HEK293 (cell line): ENCODE measurements around the gene LUC7L.

ENCODE experiments used
- CTCF ChIA-PET: fragments of 350-600 bp; formaldehyde crosslinking; extraction: SDS; loops from one replicate; lab custom pipeline; 2021; ENCODE audit warnings: antibody characterized with exemption; lab: Yijun Ruan, JAX
- POLR2A ChIA-PET: fragments of 300-600 bp; formaldehyde crosslinking; extraction: SDS; loops from one replicate; lab custom pipeline; 2020; ENCODE audit warnings: antibody characterized with exemption, inconsistent platforms; lab: Yijun Ruan, JAX
- H3K27ac ChIP-seq: fragments of 200-500 bp; sonication (Bioruptor generic); 2 replicates; pipeline ENCODE4 v1.5.1; 2014; ENCODE audit warnings: low read depth, low read length, control low read depth, inconsistent platforms; ENCODE audit errors: extremely low read depth
- H3K36me3 ChIP-seq, 2 experiments: fragments of 200-500 bp in 1 of 2; sonication (Bioruptor generic) in 1 of 2; 1 replicate in 1 of 2; 2 replicates in 1 of 2; pipeline ENCODE4 v1.5.1; 2014 to 2017; ENCODE audit warnings: inconsistent platforms in 2 of 2, low read length in 2 of 2; ENCODE audit not compliant: control insufficient read depth in 2 of 2, insufficient read depth in 1 of 2
- H3K4me1 ChIP-seq: fragments of 200-500 bp; sonication (Bioruptor generic); 2 replicates; pipeline ENCODE4 v1.5.1; 2014; ENCODE audit warnings: mild to moderate bottlenecking, low read length, inconsistent platforms; ENCODE audit not compliant: control insufficient read depth, insufficient read depth
- H3K4me3 ChIP-seq: 2 replicates; pipeline ENCODE4 v1.5.1; 2011; ENCODE audit warnings: low read depth, mild to moderate bottlenecking, control low read depth, low read length, moderate library complexity
- H3K9me3 ChIP-seq: fragments of 200-500 bp; sonication (Bioruptor generic); 2 replicates; pipeline ENCODE4 v1.5.1; 2014; ENCODE audit warnings: low read depth, low read length, inconsistent platforms; ENCODE audit not compliant: control insufficient read depth, insufficient read depth
- BCL6B ChIP-seq: fragments of 450-650 bp; formaldehyde crosslinking; IDR thresholded peaks from 2 replicates; pipeline ENCODE4 v1.5.1; 2017; ENCODE audit warnings: missing biosample characterization, missing genetic modification characterization
- CTCF ChIP-seq: fragments of 450-650 bp; formaldehyde crosslinking; IDR thresholded peaks from 2 replicates; pipeline ENCODE4 v1.5.1; 2016; ENCODE audit warnings: missing biosample characterization, missing genetic modification characterization
- SP7 ChIP-seq: fragments of 450-650 bp; formaldehyde crosslinking; IDR thresholded peaks from 2 replicates; pipeline ENCODE4 v1.5.1; 2016; ENCODE audit warnings: missing biosample characterization, missing genetic modification characterization
- ZBTB10 ChIP-seq: fragments of 450-650 bp; formaldehyde crosslinking; IDR thresholded peaks from 2 replicates; pipeline ENCODE4 v1.5.1; 2016; ENCODE audit warnings: missing biosample characterization, missing genetic modification characterization
- ZBTB6 ChIP-seq: fragments of 450-650 bp; formaldehyde crosslinking; IDR thresholded peaks from 2 replicates; pipeline ENCODE4 v1.5.1; 2017; ENCODE audit warnings: missing biosample characterization, missing genetic modification characterization
- ZNF140 ChIP-seq: fragments of 450-650 bp; formaldehyde crosslinking; IDR thresholded peaks from 2 replicates; pipeline ENCODE4 v1.5.1; 2016; ENCODE audit warnings: missing biosample characterization, missing genetic modification characterization
- ZNF146 ChIP-seq: fragments of 450-650 bp; formaldehyde crosslinking; IDR thresholded peaks from 2 replicates; pipeline ENCODE4 v1.5.1; 2016; ENCODE audit warnings: missing biosample characterization, missing genetic modification characterization
- ZNF239 ChIP-seq: fragments of 450-650 bp; formaldehyde crosslinking; IDR thresholded peaks from 2 replicates; pipeline ENCODE4 v1.5.1; 2016; ENCODE audit warnings: missing biosample characterization, missing genetic modification characterization
- ZNF341 ChIP-seq: fragments of 450-650 bp; formaldehyde crosslinking; IDR thresholded peaks from 2 replicates; pipeline ENCODE4; 2016; ENCODE audit warnings: low read depth, missing biosample characterization, missing genetic modification characterization
- ZNF398 ChIP-seq: fragments of 450-650 bp; formaldehyde crosslinking; IDR thresholded peaks from 2 replicates; pipeline ENCODE4 v1.5.1; 2017; ENCODE audit warnings: missing biosample characterization, missing genetic modification characterization
- ZNF514 ChIP-seq: fragments of 450-650 bp; formaldehyde crosslinking; IDR thresholded peaks from 2 replicates; pipeline ENCODE4 v1.5.1; 2016; ENCODE audit warnings: missing biosample characterization, missing genetic modification characterization
- ZNF555 ChIP-seq: fragments of 450-650 bp; formaldehyde crosslinking; conservative IDR thresholded peaks from 2 replicates; pipeline ENCODE4 v1.5.1; 2017; ENCODE audit warnings: missing biosample characterization, mild to moderate bottlenecking, missing genetic modification characterization, inconsistent platforms
- ZNF600 ChIP-seq: fragments of 450-650 bp; formaldehyde crosslinking; IDR thresholded peaks from 2 replicates; pipeline ENCODE4 v1.5.1; 2016; ENCODE audit warnings: missing biosample characterization, missing genetic modification characterization
- ZNF654 ChIP-seq: fragments of 450-650 bp; formaldehyde crosslinking; IDR thresholded peaks from 2 replicates; pipeline ENCODE4 v1.5.1; 2016; ENCODE audit warnings: low read depth, missing biosample characterization, missing genetic modification characterization
- ZNF660 ChIP-seq: fragments of 450-650 bp; IDR thresholded peaks from 2 replicates; pipeline ENCODE4 v1.5.1; 2018; ENCODE audit warnings: missing biosample characterization, mild to moderate bottlenecking, missing genetic modification characterization
- ZNF707 ChIP-seq: fragments of 450-650 bp; formaldehyde crosslinking; IDR thresholded peaks from 2 replicates; pipeline ENCODE4 v1.5.1; 2016; ENCODE audit warnings: missing biosample characterization, missing genetic modification characterization
- ZNF843 ChIP-seq: fragments of 450-650 bp; formaldehyde crosslinking; IDR thresholded peaks from 2 replicates; pipeline ENCODE4 v1.5.1; 2016; ENCODE audit warnings: missing biosample characterization, missing genetic modification characterization
- ZSCAN23 ChIP-seq: fragments of 450-650 bp; formaldehyde crosslinking; IDR thresholded peaks from 2 replicates; pipeline ENCODE4 v1.5.1; 2016; ENCODE audit warnings: missing biosample characterization, missing genetic modification characterization

The LUC7L gene

GRCh38 chr16:185213-185612, 44.0 kb downstream of the LUC7L start:
- CTCF ChIA-PET: interaction anchor here (0.7 kb wide), 2 partner anchors 78 to 121 kb away, joined by 3 read pairs; no protein-coding TSS in a partner anchor
- Histone ChIP-seq H3K4me1 (peaks cover 3% of the 10 kb centered on the region; the same call in 1 of the 2 replicates), H3K9me3 (no peaks in the 10 kb centered on the region), H3K36me3 (peaks cover 4 to 39% of the 10 kb centered on the region in 2 experiments; a peak in 2 of 3 replicates), H3K4me3 (no peak overlapping the region), H3K27ac (no peak overlapping the region)
- no peak for TF ChIP-seq ZNF140
- peak; percentile 56 for TF ChIP-seq ZNF341 (tag by site-specific recombination)
- POLR2A ChIA-PET: no interaction called here

GRCh38 chr16:183005-183404, 46.2 kb downstream of the LUC7L start:
- Histone ChIP-seq H3K36me3 (peaks cover 4 to 19% of the 10 kb centered on the region in 2 experiments; a peak in 2 of 3 replicates), H3K27ac (no peak overlapping the region), H3K4me1 (peaks cover 3% of the 10 kb centered on the region; the same call in 1 of the 2 replicates), H3K9me3 (no peaks in the 10 kb centered on the region), H3K4me3 (no peak overlapping the region)
- ChIA-PET CTCF (interaction anchor here (0.7 to 2.5 kb wide), 5 partner anchors 66 to 179 kb away, joined by 3 to 24 read pairs (median 7); no protein-coding TSS in a partner anchor), POLR2A (interaction anchor here (0.6 to 1.4 kb wide), 5 partner anchors 9 to 119 kb away, joined by 3 to 5 read pairs (median 3); no protein-coding TSS in a partner anchor)
- TF ChIP-seq ZNF514 (tag by site-specific recombination) (no peak), ZNF341 (tag by site-specific recombination) (peak; percentile 25; the same call in 1 of the 2 replicates), ZBTB6 (peak; percentile 56; the same call in 1 of the 2 replicates), ZNF555 (tag by site-specific recombination) (no peak), ZNF146 (no peak), ZNF239 (no peak), ZSCAN23 (tag by site-specific recombination) (no peak), ZNF600 (tag by site-specific recombination) (peak; percentile 69)

GRCh38 chr16:181565-182021, 47.7 kb downstream of the LUC7L start:
- Histone ChIP-seq H3K27ac (no peak overlapping the region), H3K4me1 (peaks cover 3% of the 10 kb centered on the region; the same call in 1 of the 2 replicates), H3K4me3 (no peak overlapping the region), H3K9me3 (no peaks in the 10 kb centered on the region), H3K36me3 (peaks cover 0 to 9% of the 10 kb centered on the region in 2 experiments; a peak in 2 of 3 replicates)
- ChIA-PET CTCF (interaction anchor here (0.5 to 2.5 kb wide), 24 partner anchors 10 to 312 kb away, joined by 3 to 25 read pairs (median 5); no protein-coding TSS in a partner anchor), POLR2A (interaction anchor here (0.5 to 1.4 kb wide), 2 partner anchors 10 to 110 kb away, joined by 4 to 6 read pairs; no protein-coding TSS in a partner anchor)
- no peak for TF ChIP-seq ZNF398 (tag by site-specific recombination)
- no peak for TF ChIP-seq BCL6B (tag by site-specific recombination)
- peak; percentile 66 for TF ChIP-seq ZNF654 (tag by site-specific recombination)
- peak; percentile 56; the same call in 1 of the 2 replicates for TF ChIP-seq ZBTB10 (tag by site-specific recombination)
- TF ChIP-seq ZNF707 (tag by site-specific recombination): no peak
- TF ChIP-seq SP7: 0 out of 2 replicates have a peak, but pooled peaks have one; percentile 47
- peak; percentile 96 for TF ChIP-seq CTCF (tag by site-specific recombination)
- peak; percentile 76; the same call in 1 of the 2 replicates for TF ChIP-seq ZNF660
- 0 out of 2 replicates have a peak, but pooled peaks have one; percentile 24 for TF ChIP-seq ZBTB6
- TF ChIP-seq ZNF843 (tag by site-specific recombination): 0 out of 2 replicates have a peak, but pooled peaks have one; percentile 15
